GM19193 (cell line): ENCODE results near the gene ATF7IP2.

Source experiments
- POLR2A ChIP-seq: IDR thresholded peaks from 4 replicates; pipeline ENCODE4 v1.6.1; 2011; ENCODE audit not compliant: insufficient read depth, insufficient read length; ENCODE audit errors: extremely low read depth

The ATF7IP2 gene

GRCh38 chr16:10500582-10500981 lies 114.7 kb downstream of the ATF7IP2 start:
- no peak for TF ChIP-seq POLR2A

- TF ChIP-seq POLR2A, result no peak
Measured at GRCh38 chr16:10501016-10501607, 115.3 kb downstream of the ATF7IP2 start.

- no peak for TF ChIP-seq POLR2A
Measured at GRCh38 chr16:10502776-10503175, 116.9 kb downstream of the ATF7IP2 start.

GRCh38 chr16:10504404-10504885 lies 118.6 kb downstream of the ATF7IP2 start:
- TF ChIP-seq POLR2A, result no peak

- TF ChIP-seq POLR2A, result no peak
Measured at GRCh38 chr16:10509534-10510025, 123.7 kb downstream of the ATF7IP2 start.

GRCh38 chr16:10510279-10510678 lies 124.4 kb downstream of the ATF7IP2 start:
- no peak for TF ChIP-seq POLR2A

GRCh38 chr16:10511829-10512228 lies 126.0 kb downstream of the ATF7IP2 start:
- no peak for TF ChIP-seq POLR2A

GRCh38 chr16:10514369-10515055 lies 128.7 kb downstream of the ATF7IP2 start:
- no peak for TF ChIP-seq POLR2A

GRCh38 chr16:10517868-10518267 lies 132.0 kb downstream of the ATF7IP2 start:
- no peak for TF ChIP-seq POLR2A

- TF ChIP-seq POLR2A, result no peak
Measured at GRCh38 chr16:10518479-10519041, 132.7 kb downstream of the ATF7IP2 start.

GRCh38 chr16:10519297-10519696 lies 133.4 kb downstream of the ATF7IP2 start:
- TF ChIP-seq POLR2A, result no peak

- TF ChIP-seq POLR2A, result no peak
Measured at GRCh38 chr16:10519929-10520868, 134.3 kb downstream of the ATF7IP2 start.

GRCh38 chr16:10520869-10521578 lies 135.2 kb downstream of the ATF7IP2 start:
- no peak for TF ChIP-seq POLR2A

- no peak for TF ChIP-seq POLR2A
Measured at GRCh38 chr16:10521681-10522274, 135.9 kb downstream of the ATF7IP2 start.
